Hematopoietic multipotent progenitor cell treated with erythropoietin and hydrocortisone succinate and interleukin-3 and kit ligand, for 15 days (in vitro differentiated cells): ENCODE results near the gene SLC35G4.
"Not testable (repeated sequence)": the region's sequence is repeated elsewhere in the genome, so short reads cannot be mapped to it uniquely, and the experiment has no call there.

Experiments used
- DNase-seq: peaks from one replicate; pipeline ENCODE4 v3.0.0-alpha.2; 2015; ENCODE audit warnings: low spot score

Gene SLC35G4

DNA sequence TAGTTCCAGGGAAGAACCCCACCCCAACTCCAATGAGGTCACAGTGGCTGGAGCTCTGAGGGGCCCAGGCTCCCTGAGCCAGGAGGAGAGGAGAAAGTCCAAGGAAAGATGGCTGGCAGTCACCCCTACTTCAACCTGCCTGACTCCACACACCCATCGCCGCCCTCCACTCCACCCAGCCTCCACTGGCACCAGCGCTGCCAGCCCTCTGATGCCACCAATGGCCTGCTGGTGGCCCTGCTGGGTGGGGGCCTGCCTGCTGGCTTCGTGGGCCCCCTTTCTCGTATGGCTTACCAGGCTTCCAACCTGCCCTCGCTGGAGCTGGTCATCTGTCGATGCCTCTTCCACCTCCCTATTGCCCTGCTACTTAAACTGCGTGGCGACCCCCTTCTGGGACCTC, at the start of gene SLC35G4:
TSS of gene SLC35G4 (plus strand) at position 109 of the 400 bp plus-strand sequence. CDS start at position 109, 0 bp downstream.
- DNase-seq, result not testable (repeated sequence)

- DNase-seq, result no peak
Measured at GRCh38 chr18:11561293-11561692, 48.1 kb upstream of the SLC35G4 start.

- DNase-seq, result no peak
Measured at GRCh38 chr18:11565716-11566115, 43.7 kb upstream of the SLC35G4 start.

- no peak for DNase-seq
Measured at GRCh38 chr18:11566236-11566965, 43.0 kb upstream of the SLC35G4 start.

GRCh38 chr18:11567396-11567795, 42.0 kb upstream of the SLC35G4 start:
- no peak for DNase-seq

- no peak for DNase-seq
Measured at GRCh38 chr18:11570073-11570588, 39.3 kb upstream of the SLC35G4 start.

- DNase-seq, result no peak
Measured at GRCh38 chr18:11570769-11571412, 38.5 kb upstream of the SLC35G4 start.

DNA sequence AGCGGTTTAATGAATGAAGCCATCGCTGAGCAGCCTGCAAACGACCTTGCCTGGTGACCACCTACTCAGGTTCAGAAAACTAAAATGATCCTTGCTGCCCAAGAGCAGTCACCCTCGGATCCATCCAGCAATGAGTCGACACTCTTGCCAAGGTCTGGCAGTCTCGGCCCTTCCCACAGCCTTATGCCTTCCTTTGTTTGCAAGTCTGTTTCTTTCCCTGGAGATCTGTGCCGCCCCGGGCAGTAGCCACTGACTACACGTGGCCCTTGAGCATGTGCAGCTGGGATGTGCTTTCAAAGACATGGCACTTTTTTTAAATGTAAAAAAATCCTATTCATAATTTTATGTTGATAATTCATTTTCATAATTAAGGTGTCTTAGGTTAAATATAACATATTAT, 37.2 kb upstream of the SLC35G4 start:
- no peak for DNase-seq

DNA sequence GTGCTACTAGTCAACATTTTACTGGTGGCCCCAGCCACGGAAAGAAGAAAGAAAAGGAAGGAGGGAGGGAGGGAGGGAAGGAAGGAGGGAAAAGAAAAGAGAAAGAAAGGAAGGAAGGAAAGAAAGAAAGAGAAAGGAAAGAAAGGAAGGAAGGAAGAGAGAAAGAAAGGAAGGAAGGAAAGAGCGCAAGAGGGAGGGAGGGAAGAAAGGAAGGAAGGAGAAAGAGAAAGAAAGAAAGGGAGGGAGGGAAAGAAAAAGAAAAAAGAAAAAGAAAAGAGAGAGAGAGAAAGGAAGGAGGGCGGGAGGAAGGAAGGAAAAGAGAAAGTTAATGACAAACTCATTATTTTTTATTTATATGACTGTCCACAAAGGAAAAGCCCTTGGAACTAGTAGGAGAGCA, 34.9 kb upstream of the SLC35G4 start:
- no peak for DNase-seq

GRCh38 chr18:11577271-11578112, 31.9 kb upstream of the SLC35G4 start:
- no peak for DNase-seq

DNA sequence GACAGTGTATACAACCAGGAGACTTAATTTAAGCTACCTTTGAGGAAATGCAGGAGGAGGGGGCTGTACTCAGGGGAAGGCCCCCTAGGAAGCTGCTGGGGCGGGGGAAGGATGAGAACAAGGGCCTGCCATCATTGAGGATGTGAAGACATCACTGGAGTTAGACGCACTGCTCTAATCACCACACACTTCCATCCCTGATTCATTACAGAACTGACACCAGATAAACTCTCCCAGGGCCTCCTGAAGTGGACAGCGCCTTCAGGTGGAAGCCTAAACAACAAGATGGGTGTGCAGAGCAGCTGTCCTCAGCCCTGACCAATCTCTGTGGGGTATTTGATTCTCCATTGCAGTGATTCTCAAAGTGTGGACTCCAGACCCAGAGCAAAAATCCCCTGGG, 30.6 kb upstream of the SLC35G4 start:
- DNase-seq, result no peak

DNA sequence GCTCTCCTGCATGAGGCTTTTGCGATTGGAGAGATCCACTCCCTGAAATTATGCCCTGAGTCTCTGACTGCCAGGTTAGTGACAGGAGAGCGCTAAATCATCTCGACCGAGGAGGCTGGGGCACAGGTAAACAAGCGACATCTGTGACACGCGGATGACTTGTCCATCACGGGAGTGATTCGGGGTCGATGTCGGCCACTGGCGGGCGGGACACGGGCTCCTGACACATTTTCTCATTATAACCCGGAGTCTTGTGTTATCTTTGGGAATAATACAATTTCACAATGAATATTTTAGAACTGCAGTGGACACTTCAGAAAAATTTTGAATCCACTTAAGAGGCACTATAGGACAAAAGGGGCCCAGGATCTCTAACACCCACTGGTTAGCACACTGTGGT, 29.5 kb upstream of the SLC35G4 start:
- DNase-seq, result no peak

DNA sequence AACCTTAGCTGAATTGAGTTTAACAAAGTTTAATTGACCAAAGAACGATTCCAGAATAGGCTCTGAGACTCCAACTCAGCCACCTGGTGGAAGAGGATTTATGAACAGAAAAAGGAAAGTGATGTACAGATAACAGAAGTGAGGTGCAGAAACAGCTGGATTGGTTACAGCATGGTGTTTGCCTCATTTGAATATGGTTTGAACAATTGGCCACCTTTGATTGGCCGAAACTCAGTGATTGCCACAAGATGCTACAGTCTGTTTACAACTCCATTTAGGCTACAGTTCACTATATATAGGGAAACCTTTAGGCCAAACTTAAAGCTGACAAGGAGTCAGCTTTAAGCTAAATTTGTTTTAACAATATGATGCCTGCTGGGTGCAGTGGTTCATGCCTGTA, 28.1 kb upstream of the SLC35G4 start:
- no peak for DNase-seq

- DNase-seq, result no peak
Measured at GRCh38 chr18:11585596-11585995, 23.8 kb upstream of the SLC35G4 start.

- DNase-seq, result no peak
Measured at GRCh38 chr18:11586896-11587295, 22.5 kb upstream of the SLC35G4 start.

DNA sequence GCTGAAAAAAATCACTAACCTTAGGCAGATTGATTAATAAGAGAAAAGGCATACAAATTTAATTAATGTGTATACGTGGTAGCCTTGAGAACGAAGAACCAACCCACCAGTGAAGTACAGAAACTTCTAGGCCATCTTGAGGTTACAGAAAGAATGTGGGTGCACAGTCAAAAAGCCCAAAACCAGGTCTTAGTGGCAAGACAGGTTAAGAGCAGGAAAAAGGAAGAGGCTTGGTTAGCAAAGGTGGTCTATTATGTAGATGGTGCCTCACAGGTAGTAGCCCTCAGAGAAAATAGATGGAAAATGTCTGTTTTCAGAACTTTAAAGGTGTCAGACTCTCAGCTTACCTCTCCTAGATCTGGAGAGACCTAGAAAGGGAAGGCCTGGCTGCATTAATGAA, 22.0 kb upstream of the SLC35G4 start:
- no peak for DNase-seq

- no peak for DNase-seq
Measured at GRCh38 chr18:11587846-11588245, 21.6 kb upstream of the SLC35G4 start.

- no peak for DNase-seq
Measured at GRCh38 chr18:11591957-11592356, 17.4 kb upstream of the SLC35G4 start.

- no peak for DNase-seq
Measured at GRCh38 chr18:11600321-11600720, 9.1 kb upstream of the SLC35G4 start.

- DNase-seq, result no peak
Measured at GRCh38 chr18:11607906-11608305, 1.5 kb upstream of the SLC35G4 start.

DNA sequence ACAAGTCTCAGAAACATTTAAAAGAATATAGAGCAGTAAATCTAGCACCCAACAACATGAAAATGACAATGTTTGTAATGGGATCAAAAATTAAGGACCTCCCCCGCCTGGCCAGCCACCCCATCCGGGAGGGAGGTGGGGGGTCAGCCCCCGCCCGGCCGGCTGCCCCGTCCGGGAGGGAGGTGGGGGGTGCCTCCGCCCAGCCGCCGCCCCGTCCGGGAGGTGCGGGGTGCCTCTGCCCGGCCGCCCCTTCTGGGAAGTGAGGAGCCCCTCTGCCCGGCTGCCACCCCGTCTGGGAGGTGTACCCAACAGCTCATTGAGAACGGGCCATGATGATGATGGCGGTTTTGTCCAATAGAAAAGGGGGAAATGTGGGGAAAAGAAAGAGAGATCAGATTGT, 778 bp upstream of the SLC35G4 start:
- not testable (repeated sequence) for DNase-seq

- not testable (repeated sequence) for DNase-seq
Measured at GRCh38 chr18:11613073-11613472, 3.7 kb downstream of the SLC35G4 start.

DNA sequence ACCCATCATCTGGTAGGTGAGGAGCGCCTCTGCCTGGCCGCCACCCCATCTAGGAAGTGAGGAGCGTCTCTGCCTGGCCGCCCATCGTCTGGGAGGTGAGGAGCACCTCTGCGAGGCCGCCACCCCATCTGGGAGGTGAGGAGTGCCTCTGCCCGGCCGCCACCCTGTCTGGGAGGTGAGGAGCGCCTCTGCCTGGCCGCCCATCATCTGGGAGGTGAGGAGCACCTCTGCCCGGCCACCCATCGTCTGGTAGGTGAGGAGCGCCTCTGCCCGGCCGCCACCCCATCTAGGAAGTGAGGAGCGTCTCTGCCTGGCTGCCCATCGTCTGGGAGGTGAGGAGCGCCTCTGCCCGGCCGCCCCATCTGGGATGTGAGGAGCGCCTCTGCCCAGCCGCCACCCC, 4.2 kb downstream of the SLC35G4 start:
- not testable (repeated sequence) for DNase-seq
